HG02571 (cell line): Measurements from ENCODE around the gene CENPE.

Source experiments
- ATAC-seq: cut with Tn5 transposase; IDR thresholded peaks from one replicate; pipeline ENCODE4 v1.9.1; 2021; ENCODE audit warnings: mild to moderate bottlenecking, moderate library complexity; ENCODE audit not compliant: unreplicated experiment

The CENPE gene

GRCh38 chr4:103076747-103077347, 121.3 kb downstream of the CENPE start, which contains the start of gene SLC9B2:
TSS of gene SLC9B2 (minus strand) at chr4:103076761. CDS start at chr4:103067550, 9,211 bp downstream.
- ATAC-seq: peak; percentile 61

- ATAC-seq: peak; percentile 57
These were observed 122.0 kb downstream of the CENPE start for GRCh38 chr4:103075894-103076746.

- no peak for ATAC-seq
These were observed 122.7 kb downstream of the CENPE start for GRCh38 chr4:103075435-103075893.

- ATAC-seq: no peak
These were observed 123.3 kb downstream of the CENPE start for GRCh38 chr4:103074744-103075434.

GRCh38 chr4:103073792-103074438, 124.2 kb downstream of the CENPE start:
- ATAC-seq: no peak

- no peak for ATAC-seq
These were observed 130.1 kb downstream of the CENPE start for GRCh38 chr4:103067841-103068547.

- no peak for ATAC-seq
These were observed 137.5 kb downstream of the CENPE start for GRCh38 chr4:103060453-103061148.
